Subcutaneous adipose tissue (tissue), 4 donors: ENCODE results near the gene KHK. TPM values are rescaled to one million over a fixed set of nuclear protein-coding genes. Genes with fewer than 3 reads are reported as not detected.

Experiments used
- total RNA-seq, 4 donors: library from RNA; depleted of rRNA; stranded (reverse); fragments of >200 nt; gene quantifications; one replicate each; pipeline ENCODE4 v1.1.0, GENCODE V29; 2016
- TF ChIP-seq, protein P1 (sequence below): fragments of 450-650 bp; IDR thresholded peaks from one replicate; pipeline ENCODE4 v1.5.1; 2016; ENCODE audit warnings: low read depth, mild to moderate bottlenecking, control low read depth, antibody characterized with exemption, moderate library complexity

The KHK gene
- total RNA-seq, 4 donors from 2014 or later: 1.1 to 2.9 (median 1.4) TPM

- TF ChIP-seq, protein P1, sequence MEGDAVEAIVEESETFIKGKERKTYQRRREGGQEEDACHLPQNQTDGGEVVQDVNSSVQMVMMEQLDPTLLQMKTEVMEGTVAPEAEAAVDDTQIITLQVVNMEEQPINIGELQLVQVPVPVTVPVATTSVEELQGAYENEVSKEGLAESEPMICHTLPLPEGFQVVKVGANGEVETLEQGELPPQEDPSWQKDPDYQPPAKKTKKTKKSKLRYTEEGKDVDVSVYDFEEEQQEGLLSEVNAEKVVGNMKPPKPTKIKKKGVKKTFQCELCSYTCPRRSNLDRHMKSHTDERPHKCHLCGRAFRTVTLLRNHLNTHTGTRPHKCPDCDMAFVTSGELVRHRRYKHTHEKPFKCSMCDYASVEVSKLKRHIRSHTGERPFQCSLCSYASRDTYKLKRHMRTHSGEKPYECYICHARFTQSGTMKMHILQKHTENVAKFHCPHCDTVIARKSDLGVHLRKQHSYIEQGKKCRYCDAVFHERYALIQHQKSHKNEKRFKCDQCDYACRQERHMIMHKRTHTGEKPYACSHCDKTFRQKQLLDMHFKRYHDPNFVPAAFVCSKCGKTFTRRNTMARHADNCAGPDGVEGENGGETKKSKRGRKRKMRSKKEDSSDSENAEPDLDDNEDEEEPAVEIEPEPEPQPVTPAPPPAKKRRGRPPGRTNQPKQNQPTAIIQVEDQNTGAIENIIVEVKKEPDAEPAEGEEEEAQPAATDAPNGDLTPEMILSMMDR: no peak
Measured at GRCh38 chr2:27078267-27079194, 8.0 kb upstream of the KHK start, which contains the start of gene EMILIN1. Gene EMILIN1, plus strand, starts transcription at chr2:27078615. Its CDS starts 451 bp downstream, at chr2:27079066.

- TF ChIP-seq, protein P1: no peak
Measured at GRCh38 chr2:27079233-27080139, 7.1 kb upstream of the KHK start.

DNA sequence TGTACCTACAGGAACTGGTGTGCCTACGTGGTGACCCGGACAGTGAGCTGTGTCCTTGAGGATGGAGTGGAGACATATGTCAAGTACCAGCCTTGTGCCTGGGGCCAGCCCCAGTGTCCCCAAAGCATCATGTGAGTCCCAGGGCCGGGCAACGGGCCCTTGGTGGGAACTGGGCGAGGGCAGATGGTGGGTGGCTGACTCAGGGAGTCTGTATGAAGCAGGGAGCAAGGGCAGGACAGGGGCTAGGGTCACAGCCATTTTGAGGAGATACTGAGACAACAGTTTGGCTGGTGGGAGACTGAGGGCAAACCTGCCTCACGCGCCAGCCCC is 6.5 kb upstream of the KHK start:
- TF ChIP-seq, protein P1: no peak

GRCh38 chr2:27080603-27080936 is 6.0 kb upstream of the KHK start:
- TF ChIP-seq, protein P1: no peak

- TF ChIP-seq, protein P1: no peak
Measured at GRCh38 chr2:27081984-27082772, 4.4 kb upstream of the KHK start.

GRCh38 chr2:27082773-27083409 is 3.7 kb upstream of the KHK start:
- TF ChIP-seq, protein P1: no peak
